BE2C (cell line): ENCODE results near the gene FAM120A.

Experiments used
- DNase-seq: peaks from one replicate; pipeline ENCODE4 v3.0.0-alpha.2; 2020
- H3K27me3 ChIP-seq: fragments of 250-450 bp; sonication (Bioruptor Pico); 2 replicates; pipeline ENCODE4 v1.5.1; 2020; ENCODE audit warnings: mild to moderate bottlenecking
- H3K36me3 ChIP-seq: fragments of 250-450 bp; sonication (Bioruptor Pico); 2 replicates; pipeline ENCODE4 v1.5.1; 2020; ENCODE audit warnings: mild to moderate bottlenecking
- H3K4me1 ChIP-seq: fragments of 250-450 bp; sonication (Bioruptor Pico); 2 replicates; pipeline ENCODE4 v1.5.1; 2020
- H3K4me3 ChIP-seq: 2 replicates; pipeline ENCODE4 v1.5.1; 2011; ENCODE audit warnings: low read depth, low read length
- H3K9me3 ChIP-seq: fragments of 250-450 bp; sonication (Bioruptor Pico); 2 replicates; pipeline ENCODE4 v1.5.1; 2020
- TF ChIP-seq, protein P1 (sequence below): IDR thresholded peaks from 2 replicates; pipeline ENCODE4 v1.5.1; 2012; ENCODE audit warnings: mild to moderate bottlenecking, low read depth, low read length

The FAM120A gene

DNA sequence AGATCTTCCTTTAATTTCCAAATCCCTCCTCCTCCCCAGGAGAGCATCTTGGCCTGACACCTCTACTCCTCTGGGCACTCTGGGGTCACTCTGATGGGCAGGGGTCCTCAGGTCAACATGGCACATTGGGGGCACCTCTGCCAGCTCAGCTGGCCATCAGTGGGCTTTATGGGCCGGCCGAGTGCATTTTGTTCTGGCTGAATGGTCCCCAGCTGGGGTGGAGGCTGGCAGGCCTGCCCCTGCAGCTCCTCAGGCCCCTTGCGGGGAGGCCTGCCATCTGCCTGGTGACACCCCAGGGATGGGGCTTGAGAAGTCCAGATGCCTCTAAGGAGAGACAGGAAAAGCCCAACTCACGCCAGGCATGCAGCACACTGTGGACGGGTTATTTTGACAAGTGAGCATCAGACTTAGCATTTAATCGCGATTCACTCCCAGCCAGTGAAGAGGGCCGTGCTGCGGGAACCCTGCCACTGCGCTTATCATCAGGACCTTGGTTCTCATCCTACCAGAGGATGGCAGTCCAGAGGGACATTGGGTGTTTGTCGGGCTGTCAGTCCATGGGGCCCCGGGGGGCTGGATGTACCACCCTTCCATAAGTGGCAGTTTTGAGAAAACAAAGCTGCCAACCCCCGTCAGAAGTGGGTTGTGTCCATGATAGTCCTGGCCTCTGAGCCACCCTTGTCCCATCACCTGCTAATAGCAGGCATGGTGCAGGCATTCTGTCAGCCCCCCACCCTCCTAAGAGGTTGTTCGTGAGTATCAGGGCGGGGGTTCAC, 146.6 kb downstream of the FAM120A start:
- TF ChIP-seq, protein P1, sequence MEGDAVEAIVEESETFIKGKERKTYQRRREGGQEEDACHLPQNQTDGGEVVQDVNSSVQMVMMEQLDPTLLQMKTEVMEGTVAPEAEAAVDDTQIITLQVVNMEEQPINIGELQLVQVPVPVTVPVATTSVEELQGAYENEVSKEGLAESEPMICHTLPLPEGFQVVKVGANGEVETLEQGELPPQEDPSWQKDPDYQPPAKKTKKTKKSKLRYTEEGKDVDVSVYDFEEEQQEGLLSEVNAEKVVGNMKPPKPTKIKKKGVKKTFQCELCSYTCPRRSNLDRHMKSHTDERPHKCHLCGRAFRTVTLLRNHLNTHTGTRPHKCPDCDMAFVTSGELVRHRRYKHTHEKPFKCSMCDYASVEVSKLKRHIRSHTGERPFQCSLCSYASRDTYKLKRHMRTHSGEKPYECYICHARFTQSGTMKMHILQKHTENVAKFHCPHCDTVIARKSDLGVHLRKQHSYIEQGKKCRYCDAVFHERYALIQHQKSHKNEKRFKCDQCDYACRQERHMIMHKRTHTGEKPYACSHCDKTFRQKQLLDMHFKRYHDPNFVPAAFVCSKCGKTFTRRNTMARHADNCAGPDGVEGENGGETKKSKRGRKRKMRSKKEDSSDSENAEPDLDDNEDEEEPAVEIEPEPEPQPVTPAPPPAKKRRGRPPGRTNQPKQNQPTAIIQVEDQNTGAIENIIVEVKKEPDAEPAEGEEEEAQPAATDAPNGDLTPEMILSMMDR, result no peak
- H3K36me3 ChIP-seq, result no peaks in the 10 kb centered on the region
- H3K9me3 ChIP-seq, result no peaks in the 10 kb centered on the region
- no peak for DNase-seq
- no peak overlapping the region for H3K4me3 ChIP-seq
- no peaks in the 10 kb centered on the region for H3K4me1 ChIP-seq
- no peaks in the 10 kb centered on the region for H3K27me3 ChIP-seq

DNA sequence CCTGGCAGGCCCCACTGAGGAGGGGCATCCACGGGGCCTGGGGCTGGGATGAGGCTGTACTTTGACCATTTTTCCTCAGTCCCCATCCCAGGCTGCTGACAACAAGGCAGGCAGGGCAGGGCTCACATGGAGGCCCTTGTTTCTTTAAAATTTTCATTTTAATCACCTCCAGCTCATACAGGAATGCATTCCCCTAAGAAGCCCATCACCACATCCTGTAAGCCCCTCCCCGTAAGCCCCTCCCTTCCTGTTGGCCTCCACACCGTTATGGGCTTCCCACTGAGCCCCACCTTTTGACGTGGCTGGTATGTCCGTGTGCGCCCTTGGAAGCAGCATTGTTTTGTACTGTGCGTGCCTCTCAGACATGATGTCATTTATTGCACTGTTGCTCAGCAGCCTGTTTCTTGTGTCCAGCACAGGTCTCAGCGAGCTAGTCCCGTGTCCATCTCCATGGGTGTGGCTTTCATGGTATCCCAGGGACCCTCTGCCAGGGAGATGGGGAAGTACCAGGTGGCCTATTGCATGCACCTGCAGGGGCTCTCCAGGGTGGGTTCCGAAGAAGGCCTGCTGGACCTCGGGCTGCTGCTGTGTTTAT, 147.3 kb downstream of the FAM120A start:
- TF ChIP-seq, protein P1, result no peak
- no peaks in the 10 kb centered on the region for H3K4me1 ChIP-seq
- DNase-seq, result no peak

DNA sequence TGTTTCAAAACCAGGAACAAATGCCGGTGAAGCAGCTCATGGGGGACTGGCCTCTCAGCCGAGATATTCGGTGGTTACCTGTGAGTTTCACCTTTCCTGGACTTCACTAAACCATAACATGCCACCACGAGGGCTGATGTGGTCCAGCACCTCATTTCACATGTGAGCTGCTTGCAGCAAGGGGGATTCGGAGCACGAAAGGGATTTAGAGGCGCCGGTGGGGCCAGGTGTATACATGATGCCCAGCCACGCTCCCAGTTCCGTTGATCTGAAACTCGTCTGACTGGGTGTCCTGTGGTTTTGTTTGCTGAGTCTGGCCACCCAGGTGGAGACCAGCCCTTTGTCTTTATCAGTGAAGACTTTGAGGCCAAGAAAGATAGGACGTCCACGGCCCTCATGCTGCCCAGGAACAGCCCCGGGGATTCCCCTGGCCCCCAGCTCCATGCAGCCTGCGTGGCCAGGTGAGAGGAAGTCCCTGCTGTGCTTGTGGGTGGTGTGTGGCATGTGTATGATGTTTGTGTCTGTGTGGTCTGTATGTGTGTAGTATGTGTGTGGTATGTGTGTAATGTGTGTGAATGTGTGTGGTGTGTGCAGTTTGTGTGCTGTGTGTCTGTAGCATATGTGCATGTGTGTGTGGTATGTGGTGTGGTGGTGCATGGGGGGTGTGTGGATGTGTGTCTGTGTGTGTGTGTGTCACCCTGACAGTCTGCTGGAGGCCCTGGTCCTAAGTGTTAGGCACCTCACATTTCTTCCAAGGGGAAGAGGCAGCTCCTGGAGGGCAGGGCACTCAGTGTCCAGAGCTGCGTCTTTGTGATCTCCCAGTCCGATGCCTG, 148.3 kb downstream of the FAM120A start:
- TF ChIP-seq, protein P1, result no peak
- no peak for DNase-seq
- no peaks in the 10 kb centered on the region for H3K4me1 ChIP-seq
- H3K36me3 ChIP-seq, result no peaks in the 10 kb centered on the region
- no peaks in the 10 kb centered on the region for H3K27me3 ChIP-seq
- H3K4me3 ChIP-seq, result no peak overlapping the region
- H3K9me3 ChIP-seq, result no peaks in the 10 kb centered on the region

More for the DNA sequence above, 147.3 kb downstream of the FAM120A start:
- Histone ChIP-seq H3K4me3 (no peak overlapping the region), H3K9me3 (no peaks in the 10 kb centered on the region), H3K36me3 (no peaks in the 10 kb centered on the region), H3K27me3 (no peaks in the 10 kb centered on the region)

DNA sequence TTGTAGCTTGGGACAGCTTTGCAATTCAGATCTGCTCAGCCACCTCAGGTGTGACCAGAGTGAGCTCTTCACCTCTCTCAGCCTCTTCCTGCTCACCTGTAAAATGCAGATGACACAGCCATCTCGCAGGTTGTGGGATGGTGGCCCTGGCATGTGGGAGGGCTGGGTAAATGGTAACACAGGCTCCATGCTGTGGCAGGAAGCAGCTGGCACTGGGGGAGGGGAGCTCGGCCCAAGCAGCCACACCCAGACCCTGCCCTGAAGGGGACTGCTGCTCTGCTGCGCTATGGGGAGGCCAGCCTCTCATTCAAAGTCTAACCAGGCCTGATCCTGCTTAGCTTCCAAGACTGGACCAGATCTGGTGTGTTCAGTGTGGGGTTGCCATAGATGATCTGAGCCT, 149.0 kb downstream of the FAM120A start:
- Histone ChIP-seq H3K4me1 (no peaks in the 10 kb centered on the region), H3K27me3 (no peaks in the 10 kb centered on the region), H3K4me3 (no peak overlapping the region), H3K36me3 (no peaks in the 10 kb centered on the region), H3K9me3 (no peaks in the 10 kb centered on the region)
- no peak for DNase-seq
- TF ChIP-seq, protein P1, result no peak

DNA sequence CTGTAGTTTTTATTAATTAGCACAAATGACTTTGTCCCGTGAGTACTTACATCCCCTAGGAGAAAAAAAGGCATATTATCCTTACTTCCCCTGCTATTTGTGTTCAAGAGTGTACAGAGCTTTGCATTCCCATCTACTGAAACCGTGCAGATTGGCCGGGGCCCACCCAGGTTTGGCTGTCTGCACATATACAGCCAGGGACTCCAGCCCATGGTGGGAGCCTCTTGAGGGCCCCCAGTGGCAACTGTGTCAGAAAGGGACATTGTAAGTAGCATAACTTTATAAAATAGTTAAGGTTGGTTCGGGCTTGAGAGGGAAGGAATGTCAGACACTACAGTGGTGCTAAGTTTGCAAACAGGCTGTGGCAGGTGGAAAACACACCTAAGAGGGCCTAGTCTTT, 149.6 kb downstream of the FAM120A start:
- Histone ChIP-seq H3K27me3 (no peaks in the 10 kb centered on the region), H3K36me3 (no peaks in the 10 kb centered on the region), H3K4me3 (no peak overlapping the region), H3K4me1 (no peaks in the 10 kb centered on the region), H3K9me3 (no peaks in the 10 kb centered on the region)
- no peak for DNase-seq
- TF ChIP-seq, protein P1, result no peak

DNA sequence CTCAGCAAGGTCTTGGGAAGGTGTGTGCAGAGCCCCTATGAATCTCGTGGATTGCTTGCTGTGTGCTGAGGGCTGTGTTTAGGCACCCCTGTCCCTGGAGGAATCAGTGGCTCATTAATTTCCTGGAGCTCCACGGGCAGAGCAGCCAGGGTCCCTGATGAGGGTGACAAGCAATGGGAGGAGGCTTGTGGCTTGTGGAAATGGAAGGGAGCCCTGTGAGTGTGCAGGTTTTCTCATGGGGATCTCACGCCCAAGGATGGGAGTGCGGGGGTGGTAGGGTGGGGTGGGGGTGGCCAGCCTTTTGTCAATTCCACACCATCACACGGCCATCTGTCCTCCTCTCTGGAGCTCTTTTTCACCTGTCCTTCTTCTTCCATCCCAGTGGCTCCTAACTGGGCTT, 150.2 kb downstream of the FAM120A start:
- H3K27me3 ChIP-seq, result no peaks in the 10 kb centered on the region
- no peaks in the 10 kb centered on the region for H3K36me3 ChIP-seq
- TF ChIP-seq, protein P1, result no peak
- no peaks in the 10 kb centered on the region for H3K9me3 ChIP-seq
- H3K4me3 ChIP-seq, result no peak overlapping the region
- H3K4me1 ChIP-seq, result no peaks in the 10 kb centered on the region
- DNase-seq, result no peak
